ENCODE data around the gene TGOLN2. TPM values are rescaled to one million over a fixed set of nuclear protein-coding genes. Genes with fewer than 3 reads are reported as not detected.

TGOLN2 gene
- total RNA-seq, 2 donors from 2014 or later, result 89.3 to 99.5 TPM

GRCh38 chr2:85314884-85315242 lies 12.9 kb downstream of the TGOLN2 start:
- no peaks in the 10 kb centered on the region for H3K27me3 ChIP-seq
- DNase-seq (ENCODE audit: low spot score), result no peak
- TF ChIP-seq, protein P1, sequence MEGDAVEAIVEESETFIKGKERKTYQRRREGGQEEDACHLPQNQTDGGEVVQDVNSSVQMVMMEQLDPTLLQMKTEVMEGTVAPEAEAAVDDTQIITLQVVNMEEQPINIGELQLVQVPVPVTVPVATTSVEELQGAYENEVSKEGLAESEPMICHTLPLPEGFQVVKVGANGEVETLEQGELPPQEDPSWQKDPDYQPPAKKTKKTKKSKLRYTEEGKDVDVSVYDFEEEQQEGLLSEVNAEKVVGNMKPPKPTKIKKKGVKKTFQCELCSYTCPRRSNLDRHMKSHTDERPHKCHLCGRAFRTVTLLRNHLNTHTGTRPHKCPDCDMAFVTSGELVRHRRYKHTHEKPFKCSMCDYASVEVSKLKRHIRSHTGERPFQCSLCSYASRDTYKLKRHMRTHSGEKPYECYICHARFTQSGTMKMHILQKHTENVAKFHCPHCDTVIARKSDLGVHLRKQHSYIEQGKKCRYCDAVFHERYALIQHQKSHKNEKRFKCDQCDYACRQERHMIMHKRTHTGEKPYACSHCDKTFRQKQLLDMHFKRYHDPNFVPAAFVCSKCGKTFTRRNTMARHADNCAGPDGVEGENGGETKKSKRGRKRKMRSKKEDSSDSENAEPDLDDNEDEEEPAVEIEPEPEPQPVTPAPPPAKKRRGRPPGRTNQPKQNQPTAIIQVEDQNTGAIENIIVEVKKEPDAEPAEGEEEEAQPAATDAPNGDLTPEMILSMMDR (IDR thresholded peaks at IDR 0.05), result no peak
- no peaks in the 10 kb centered on the region for H3K9me3 ChIP-seq
- H3K4me3 ChIP-seq, result no peak overlapping the region
- H3K36me3 ChIP-seq, result peaks cover 28% of the 10 kb centered on the region
- H3K4me1 ChIP-seq, result peaks cover 0 to 6% of the 10 kb centered on the region in 2 donors
- no peak overlapping the region for H3K27ac ChIP-seq

GRCh38 chr2:85312404-85312803 lies 15.4 kb downstream of the TGOLN2 start:
- H3K4me3 ChIP-seq, result no peak overlapping the region
- TF ChIP-seq, protein P1 (IDR thresholded peaks at IDR 0.05), result no peak
- no peak for DNase-seq (ENCODE audit: low spot score)
- H3K9me3 ChIP-seq, result no peaks in the 10 kb centered on the region
- H3K27me3 ChIP-seq, result no peaks in the 10 kb centered on the region
- no peak overlapping the region for H3K27ac ChIP-seq
- peaks cover 0 to 16% of the 10 kb centered on the region in 2 donors for H3K4me1 ChIP-seq
- peaks cover 18% of the 10 kb centered on the region for H3K36me3 ChIP-seq

DNA sequence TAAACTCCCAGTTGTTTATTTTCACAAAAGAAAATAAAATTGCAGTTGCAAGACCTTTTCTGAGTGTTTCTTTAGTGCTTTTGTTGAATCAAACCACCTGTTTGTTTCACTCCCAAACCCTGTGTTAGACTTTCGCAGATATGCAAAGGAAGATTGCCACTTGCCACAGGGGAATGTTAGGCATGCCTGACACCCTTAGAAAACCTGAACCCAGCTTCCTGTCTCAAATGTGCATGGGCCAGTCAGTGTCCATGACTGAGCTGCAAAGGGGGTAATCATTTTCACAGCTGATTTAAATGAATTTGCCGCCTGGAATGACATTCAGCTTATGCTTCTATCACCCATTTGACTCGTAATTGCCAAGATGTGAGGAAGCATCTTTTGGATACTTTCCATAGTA lies 17.5 kb downstream of the TGOLN2 start:
- no peak overlapping the region for H3K4me3 ChIP-seq
- H3K9me3 ChIP-seq, result no peaks in the 10 kb centered on the region
- no peaks in the 10 kb centered on the region for H3K27me3 ChIP-seq
- no peak for DNase-seq (ENCODE audit: low spot score)
- TF ChIP-seq, protein P1 (IDR thresholded peaks at IDR 0.05), result no peak
- peaks cover 0 to 16% of the 10 kb centered on the region in 2 donors for H3K4me1 ChIP-seq
- peaks cover 24% of the 10 kb centered on the region for H3K36me3 ChIP-seq
- H3K27ac ChIP-seq, result no peak overlapping the region

DNA sequence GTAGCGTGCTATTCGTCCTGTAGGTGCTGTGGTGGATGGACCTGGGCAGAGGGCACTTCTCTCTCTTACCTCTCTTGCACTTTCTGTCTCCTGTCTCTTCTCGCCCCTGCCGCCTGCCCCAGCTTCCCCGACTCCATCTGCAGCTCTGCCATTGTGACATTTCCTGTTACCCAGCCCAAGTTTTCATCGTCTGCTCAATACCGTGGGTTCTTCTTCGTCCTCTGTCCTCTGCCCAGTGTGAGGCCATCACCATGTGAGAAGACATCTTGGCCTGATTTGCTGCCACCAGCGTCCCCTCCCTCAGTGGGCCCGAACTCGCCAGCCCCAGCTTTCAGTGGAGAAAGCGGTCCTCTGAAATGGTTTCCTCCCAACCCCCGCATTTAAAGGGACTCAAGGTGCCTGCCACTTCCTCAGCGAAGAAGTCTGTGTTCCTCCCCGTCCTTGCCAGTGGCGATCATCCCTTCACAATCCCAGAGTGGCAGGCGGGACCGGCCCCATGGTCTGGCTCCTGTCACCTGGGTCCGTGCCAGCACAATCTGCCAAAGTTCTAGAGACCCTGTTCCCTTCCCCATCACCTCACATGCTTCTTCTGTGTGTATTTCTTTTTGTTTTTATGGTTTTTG lies 18.0 kb downstream of the TGOLN2 start:
- Histone ChIP-seq H3K27ac (no peak overlapping the region), H3K9me3 (no peaks in the 10 kb centered on the region), H3K27me3 (no peaks in the 10 kb centered on the region), H3K36me3 (peaks cover 28% of the 10 kb centered on the region), H3K4me3 (no peak overlapping the region), H3K4me1 (peaks cover 0 to 16% of the 10 kb centered on the region in 2 donors)
- no peak for DNase-seq (ENCODE audit: low spot score)
- TF ChIP-seq, protein P1 (IDR thresholded peaks at IDR 0.05), result no peak

- Histone ChIP-seq H3K36me3 (peaks cover 32% of the 10 kb centered on the region), H3K4me1 (peaks cover 0 to 16% of the 10 kb centered on the region in 2 donors), H3K27me3 (no peaks in the 10 kb centered on the region), H3K27ac (peak overlapping the region; percentile 0 to 5), H3K9me3 (no peaks in the 10 kb centered on the region), H3K4me3 (no peak overlapping the region)
- TF ChIP-seq, protein P1 (IDR thresholded peaks at IDR 0.05), result no peak
- peak; percentile 63 for DNase-seq (ENCODE audit: low spot score)
Measured at GRCh38 chr2:85308896-85309555, 18.8 kb downstream of the TGOLN2 start.

All from right atrium auricular region (tissue), 2 donors.